Stimulated activated CD4-positive, alpha-beta T cell treated with anti-CD3 and anti-CD28 coated beads, Interleukin-2, amount 100 ng/mL, for 24 hours (primary cell): Measurements from ENCODE around the gene PGAM4.
"Not testable (repeated sequence)": the region's sequence is repeated elsewhere in the genome, so short reads cannot be mapped to it uniquely, and the experiment has no call there.

Source experiments
- DNase-seq, 2 donors: peaks; one replicate each; pipeline ENCODE4 v3.0.0-alpha.2; 2020

PGAM4 gene

GRCh38 chrX:77924320-77924859, 45.0 kb downstream of the PGAM4 start:
- DNase-seq, result no peak

GRCh38 chrX:77922787-77923186, 46.7 kb downstream of the PGAM4 start:
- DNase-seq, result no peak

GRCh38 chrX:77919370-77919769, 50.1 kb downstream of the PGAM4 start:
- not testable (repeated sequence) for DNase-seq

- no peak for DNase-seq
These were observed 50.9 kb downstream of the PGAM4 start for GRCh38 chrX:77918568-77918967.
